GM18498 (cell line): ENCODE data around the gene SLC13A3.

Experiments used
- ATAC-seq: cut with Tn5 transposase; IDR thresholded peaks from one replicate; pipeline ENCODE4 v1.9.1; 2021; ENCODE audit warnings: mild to moderate bottlenecking, moderate library complexity; ENCODE audit not compliant: unreplicated experiment

The SLC13A3 gene

GRCh38 chr20:46583411-46584214 is 67.6 kb downstream of the SLC13A3 start:
- no peak for ATAC-seq

DNA sequence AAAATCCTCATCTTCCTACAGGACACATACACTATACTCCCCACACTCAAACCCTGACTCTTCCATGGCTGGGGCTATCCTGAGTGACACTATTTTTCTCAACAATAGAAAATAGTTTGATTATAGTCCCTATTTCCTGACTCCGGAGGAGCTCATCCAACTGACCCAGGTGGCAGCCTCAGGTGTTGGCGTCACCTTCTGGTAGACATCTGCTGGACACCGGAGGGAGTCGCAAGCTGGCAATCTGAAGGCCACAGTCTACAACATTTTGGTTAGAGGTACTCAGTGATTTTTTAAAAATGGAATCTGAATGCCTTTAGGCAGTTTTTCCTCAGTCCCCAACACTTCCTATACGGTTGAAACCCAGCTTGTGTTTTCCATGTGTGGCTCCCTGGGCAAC is 68.6 kb downstream of the SLC13A3 start:
- no peak for ATAC-seq

GRCh38 chr20:46581391-46581790 is 69.9 kb downstream of the SLC13A3 start:
- no peak for ATAC-seq

- no peak for ATAC-seq
Observed at GRCh38 chr20:46580613-46581205, 70.5 kb downstream of the SLC13A3 start.

- ATAC-seq = no peak
Observed at GRCh38 chr20:46578745-46579144, 72.5 kb downstream of the SLC13A3 start.

- no peak for ATAC-seq
Observed at GRCh38 chr20:46576774-46577395, 74.4 kb downstream of the SLC13A3 start.

GRCh38 chr20:46575937-46576461 is 75.3 kb downstream of the SLC13A3 start:
- no peak for ATAC-seq

DNA sequence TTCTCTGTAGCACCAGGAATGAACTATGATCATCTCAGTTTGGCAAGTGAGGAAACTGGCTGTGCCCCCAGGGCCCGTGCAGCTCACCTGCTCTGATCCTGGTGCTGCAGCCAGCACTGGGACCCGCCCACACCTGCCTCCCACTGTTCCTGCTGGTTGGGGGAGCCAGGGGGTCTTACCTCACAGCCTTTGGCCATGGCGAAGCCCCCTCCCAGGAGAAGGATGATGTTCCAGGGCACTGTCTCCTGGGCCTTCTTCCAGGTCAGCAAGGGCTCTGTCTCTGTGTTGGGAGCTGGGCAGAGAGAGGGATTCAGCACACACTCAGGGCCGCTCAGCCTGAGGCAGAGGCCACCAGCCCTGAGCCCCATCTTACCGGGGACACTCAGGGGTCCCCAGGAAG is 75.9 kb downstream of the SLC13A3 start:
- no peak for ATAC-seq

DNA sequence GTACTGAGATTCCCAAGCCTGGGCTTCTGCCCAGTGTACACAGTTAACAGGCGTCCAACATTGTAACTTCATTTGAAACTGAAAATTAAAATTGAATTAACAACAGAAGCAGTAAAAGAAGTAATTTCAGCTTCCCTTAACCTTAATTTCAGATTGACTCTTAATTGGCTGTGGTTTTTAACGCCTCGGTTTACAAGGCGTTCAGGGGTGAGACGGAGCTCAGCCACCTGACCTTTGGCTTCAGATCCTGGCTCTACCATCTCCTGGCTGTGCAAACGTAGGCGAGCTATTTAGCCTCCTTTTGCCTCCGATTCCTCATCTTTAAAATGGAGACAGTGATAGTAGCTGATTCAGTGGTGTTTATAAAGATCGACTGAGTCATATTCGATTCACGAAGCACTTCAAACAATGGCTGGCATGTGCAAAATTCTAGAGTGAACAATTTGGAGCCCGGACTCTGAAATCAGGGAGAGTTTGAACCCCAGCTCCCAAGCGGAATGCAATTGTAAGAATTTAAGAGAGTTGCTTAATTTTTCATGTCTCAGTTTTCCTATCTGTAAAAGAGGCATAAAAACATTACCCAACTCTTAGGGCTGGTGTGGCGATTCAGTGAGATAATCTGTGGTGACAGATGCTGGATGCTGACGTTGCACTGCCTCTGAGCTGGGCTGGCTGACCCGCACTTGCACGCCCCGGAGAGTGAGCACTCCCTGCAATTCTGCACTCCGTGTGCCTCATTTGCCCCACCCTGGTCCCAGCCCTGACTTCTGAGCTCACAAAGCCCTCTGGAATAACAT is 77.3 kb downstream of the SLC13A3 start:
- ATAC-seq = no peak

DNA sequence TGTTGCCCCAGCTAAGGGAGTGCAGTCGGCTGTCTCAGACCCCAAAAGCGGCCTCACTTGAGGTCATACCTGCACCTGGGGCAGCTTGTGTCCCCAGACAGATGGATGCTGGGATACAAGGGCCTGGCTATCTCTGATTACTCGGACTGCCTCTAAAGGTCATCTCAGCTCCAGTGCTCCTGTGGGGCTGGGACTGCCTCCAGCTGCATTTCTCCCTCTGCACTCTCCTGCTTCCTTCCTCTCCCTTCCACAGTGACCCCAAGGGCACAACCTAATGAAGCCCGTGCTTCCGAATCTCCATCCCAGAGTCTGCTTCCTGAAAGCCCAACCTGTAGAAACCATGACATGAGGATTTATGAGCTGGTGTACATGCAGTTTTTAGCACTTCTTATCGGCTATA is 78.0 kb downstream of the SLC13A3 start:
- no peak for ATAC-seq

- no peak for ATAC-seq
Observed at GRCh38 chr20:46572790-46573189, 78.5 kb downstream of the SLC13A3 start.

DNA sequence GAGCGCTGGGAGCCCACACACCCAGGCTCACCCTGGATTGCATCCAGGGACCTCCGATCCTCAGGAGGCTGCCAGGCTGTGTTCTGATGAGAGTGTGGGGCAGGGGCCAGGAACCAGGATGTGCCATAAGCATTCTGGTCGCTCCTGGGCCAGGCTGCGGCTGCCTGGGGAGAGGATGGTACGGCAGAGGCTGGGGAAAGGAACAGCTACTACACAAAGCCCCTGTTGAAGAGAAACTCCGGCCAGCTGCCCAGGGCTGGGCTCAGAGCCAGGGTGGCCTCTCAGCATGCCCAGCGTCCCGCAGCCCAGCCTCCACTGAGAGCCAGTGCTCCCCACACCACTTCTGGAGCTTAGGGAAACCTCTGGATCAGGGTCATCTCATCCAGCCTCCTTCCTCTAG is 79.1 kb downstream of the SLC13A3 start:
- ATAC-seq = no peak

DNA sequence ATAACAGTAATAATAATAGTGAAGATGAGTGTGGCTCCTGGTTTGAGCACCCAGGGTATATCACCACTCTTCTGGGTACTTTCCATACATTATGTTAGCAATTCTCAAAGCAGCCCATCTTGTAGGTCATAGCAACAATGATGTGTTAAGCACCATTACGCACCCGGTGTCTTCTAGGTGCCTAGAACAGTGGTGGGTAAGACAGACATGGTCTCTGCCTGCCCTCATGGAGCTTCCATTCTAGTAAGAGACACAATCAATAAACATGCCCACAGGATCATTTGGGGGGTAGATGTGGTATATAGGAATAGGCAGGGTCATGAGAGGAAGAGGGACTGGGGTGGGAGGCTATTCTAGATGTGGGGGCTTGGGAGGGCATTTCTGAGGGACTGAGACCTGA is 79.8 kb downstream of the SLC13A3 start:
- ATAC-seq = no peak

DNA sequence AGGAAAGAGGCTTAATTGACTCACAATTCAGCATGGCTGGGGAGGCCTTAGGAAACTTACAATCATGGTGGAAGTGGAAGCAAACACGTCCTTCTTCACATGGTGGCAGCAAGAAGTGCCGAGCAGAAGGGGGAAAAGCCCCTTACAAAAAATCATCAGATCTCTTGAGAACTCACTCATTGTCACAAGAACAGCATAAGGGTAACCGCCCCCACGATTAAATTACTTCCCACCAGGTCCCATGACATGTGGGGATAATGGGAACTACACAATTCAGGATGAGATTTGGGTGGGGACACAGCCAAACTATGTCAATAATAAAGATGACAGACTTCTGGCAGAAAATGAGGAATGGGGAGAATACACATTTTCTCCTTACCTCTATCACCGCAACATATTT is 80.3 kb downstream of the SLC13A3 start:
- ATAC-seq = no peak

- no peak for ATAC-seq
Observed at GRCh38 chr20:46569961-46570360, 81.3 kb downstream of the SLC13A3 start.

- no peak for ATAC-seq
Observed at GRCh38 chr20:46568570-46569129, 82.6 kb downstream of the SLC13A3 start.

DNA sequence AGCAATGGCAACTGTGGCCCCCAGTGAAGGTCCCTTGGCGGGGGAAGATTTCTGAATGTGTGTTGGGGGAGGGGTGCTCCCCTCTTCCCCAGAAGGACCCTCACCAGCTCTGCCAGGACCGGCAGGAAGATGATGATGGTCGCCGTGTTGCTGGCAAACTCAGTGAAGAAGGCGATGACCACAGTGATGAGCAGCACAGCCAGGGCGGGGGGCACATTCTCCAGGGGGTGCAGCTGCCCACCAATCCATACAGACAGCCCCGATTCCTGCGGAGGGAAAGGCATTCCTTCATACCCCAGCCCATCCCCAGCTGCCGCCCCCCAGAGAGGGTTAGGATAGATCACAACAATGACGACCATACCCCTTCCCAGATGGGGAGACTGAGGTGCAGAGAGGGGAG is 85.1 kb downstream of the SLC13A3 start:
- no peak for ATAC-seq

DNA sequence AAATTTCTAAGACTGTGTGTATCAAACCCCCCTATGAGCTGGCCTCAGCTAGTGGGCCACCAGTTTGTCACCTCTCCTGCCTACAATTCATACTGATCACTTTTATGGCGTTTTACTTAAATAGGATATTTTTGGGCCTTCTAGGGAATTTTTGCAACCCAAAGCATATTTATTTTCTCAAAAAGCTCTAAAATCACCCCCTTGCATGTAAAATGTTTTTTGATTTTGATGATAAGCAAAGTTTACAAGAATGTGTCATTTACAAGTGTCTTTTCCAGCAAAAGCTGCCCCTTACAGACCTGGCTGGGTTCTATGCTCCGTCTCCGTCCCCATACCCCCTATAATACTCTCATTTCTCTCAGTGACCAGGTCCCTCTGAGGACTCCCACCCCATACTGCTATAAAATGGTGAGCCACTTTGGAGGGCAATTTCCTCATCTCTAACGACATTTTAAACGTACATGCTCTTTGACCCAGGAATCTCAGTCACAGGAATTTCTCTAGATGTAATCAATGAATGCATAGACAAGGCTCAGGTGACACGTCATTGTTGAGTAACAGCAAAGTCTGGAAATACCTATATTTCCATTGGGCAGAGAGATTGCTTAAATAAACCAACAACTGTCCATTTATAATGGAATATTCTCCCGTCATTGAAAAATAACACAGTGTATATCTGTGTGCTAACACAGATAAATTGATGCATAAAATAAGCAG is 86.9 kb downstream of the SLC13A3 start:
- no peak for ATAC-seq

DNA sequence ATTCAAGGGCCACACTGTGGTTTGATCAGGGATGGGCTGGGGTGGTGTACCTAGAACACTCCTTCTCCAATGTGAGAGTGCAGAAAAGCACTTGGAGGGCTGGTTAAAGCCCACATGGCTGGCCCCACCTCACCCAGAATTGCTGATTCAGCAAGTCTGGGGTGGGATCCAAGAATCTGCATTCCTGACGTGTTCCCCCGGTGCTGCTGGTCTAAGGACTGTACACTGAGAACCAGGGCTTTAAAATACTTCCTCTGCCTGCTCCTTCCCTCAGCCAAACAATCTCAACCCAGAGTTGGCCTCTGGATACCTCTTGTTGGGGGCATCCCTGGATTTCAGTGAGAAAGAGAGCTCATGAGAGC is 87.4 kb downstream of the SLC13A3 start:
- ATAC-seq = no peak

GRCh38 chr20:46563170-46563859 is 87.9 kb downstream of the SLC13A3 start:
- no peak for ATAC-seq
